ENCODE data around the gene ANK2. TPM values are rescaled to one million over a fixed set of nuclear protein-coding genes. Genes with fewer than 3 reads are reported as not detected.

ANK2 gene
- 14.7 TPM for polyA plus RNA-seq (2013, experiment 1 of 2; ENCODE audit: insufficient read length)
- polyA plus RNA-seq (2013, experiment 2 of 2; ENCODE audit: insufficient read length): 18.3 TPM

DNA sequence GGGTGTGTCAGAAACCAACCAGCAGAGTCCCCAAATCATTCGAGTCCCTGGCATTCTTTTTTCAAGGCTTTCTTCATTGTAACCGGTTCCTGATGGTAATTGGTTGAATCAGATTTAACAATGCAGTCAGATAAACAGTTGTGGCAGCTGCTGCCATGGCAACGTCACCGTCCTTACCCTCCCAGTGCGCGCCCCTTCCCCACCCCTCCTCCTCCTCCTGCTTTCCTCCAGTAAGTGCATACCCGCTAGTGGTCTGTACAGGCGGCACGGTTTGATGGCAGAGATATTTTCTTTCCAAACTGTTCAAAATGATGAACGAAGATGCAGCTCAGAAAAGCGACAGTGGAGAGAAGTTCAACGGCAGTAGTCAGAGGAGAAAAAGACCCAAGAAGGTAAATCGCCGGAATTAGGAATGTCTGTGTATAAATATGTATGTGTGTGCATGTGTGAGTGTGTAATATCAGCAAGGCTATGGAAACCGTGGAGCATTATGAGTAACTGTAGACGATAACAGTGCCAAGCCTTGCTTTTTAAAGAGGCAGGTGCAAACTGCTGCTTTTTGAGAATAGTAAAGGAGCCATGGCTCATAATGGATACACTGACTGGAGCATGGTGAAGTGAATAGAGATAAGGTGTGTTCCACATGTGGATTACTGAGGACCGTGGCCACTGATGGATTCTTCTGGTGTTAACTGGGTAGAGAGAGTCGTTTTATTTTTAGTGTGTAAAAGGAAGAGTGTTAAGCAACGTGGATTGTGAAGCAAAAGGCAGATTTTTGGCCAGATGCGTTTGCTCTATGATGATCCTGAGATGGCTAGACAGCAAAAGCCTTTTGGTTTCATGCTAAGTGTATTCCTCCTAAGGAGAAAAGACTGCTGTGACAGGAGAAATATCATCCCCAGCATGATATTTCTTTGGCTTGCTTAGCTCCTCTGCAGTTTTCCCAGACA is at the start of gene ANK2:
ANK2 (plus strand) TSS at position 233 of the 950 bp plus-strand sequence; CDS start at position 309, 76 bp downstream.
- DNase-seq: peak; percentile 4

DNA sequence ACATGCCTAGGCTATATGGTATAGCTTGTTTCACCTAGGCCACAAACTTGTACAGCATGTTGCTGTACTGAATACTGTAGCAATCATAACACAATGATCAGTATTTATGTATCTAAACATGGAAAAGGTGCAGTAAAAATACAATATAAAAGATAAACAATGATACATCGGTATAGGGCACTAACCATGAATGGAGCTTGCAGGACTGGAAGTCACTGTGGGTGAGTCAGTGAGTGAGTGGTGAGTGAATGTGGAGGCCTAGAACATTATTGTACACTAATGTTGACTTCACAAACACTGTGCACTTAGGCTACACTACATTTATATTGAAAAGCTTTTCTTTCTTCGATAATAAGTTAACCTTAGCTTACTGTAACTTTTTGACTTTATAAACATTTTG is 45.6 kb upstream of the ANK2 start:
- no peak for DNase-seq

DNA sequence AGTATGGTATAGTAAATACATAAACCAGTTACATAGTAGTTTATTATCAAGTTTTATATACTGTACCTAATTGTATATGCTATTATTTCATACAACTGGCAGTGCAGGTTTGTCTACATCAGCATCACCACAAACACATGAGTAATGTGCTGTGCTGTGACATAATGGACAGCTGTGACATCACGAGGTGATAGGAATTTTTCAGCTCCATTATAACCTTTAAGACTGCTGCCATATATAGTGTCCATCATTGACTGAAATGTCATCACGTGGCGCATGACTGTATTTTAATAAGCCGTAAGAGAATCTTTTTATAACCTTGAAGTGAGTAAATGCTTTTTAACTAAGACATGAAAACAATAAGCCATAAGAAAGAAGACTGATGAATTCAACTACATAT is 44.8 kb upstream of the ANK2 start:
- DNase-seq: no peak

DNA sequence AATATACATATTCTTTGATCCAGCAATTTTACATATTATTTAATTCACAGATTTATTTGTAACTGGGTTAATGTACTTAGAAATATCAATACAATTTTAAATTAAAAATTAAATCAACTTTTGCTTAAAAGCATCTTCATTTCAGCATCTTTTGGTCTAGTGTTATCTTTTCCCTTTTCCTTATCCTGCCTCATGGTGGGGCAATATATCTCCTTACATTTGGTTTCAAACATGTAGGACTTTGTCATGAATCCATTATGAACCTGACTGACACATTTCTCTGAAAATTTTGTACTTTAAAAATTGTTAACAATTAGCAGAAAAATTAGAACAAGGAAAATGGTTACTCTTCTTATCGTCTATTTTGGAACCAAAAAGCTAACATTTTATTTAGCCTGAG is 42.8 kb upstream of the ANK2 start:
- no peak for DNase-seq

DNA sequence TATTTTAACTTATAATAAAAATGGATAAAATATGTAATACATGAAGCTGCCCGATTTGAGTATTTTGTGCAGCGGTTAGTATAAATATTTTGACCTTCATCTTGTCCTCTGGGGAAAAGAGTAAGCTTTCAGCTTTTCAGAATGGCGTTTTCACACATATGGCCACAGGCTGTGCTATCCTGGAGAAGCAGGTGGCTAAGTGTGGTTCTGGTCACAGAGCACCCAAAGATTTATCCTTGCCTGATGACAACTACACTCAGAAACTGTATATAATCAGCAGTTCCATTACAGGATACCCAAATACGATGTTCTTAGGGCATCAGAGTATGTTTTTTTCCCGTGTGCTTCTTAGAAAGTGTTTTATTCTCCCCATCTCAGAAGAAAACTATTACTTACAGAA is 42.3 kb upstream of the ANK2 start:
- DNase-seq: no peak

DNA sequence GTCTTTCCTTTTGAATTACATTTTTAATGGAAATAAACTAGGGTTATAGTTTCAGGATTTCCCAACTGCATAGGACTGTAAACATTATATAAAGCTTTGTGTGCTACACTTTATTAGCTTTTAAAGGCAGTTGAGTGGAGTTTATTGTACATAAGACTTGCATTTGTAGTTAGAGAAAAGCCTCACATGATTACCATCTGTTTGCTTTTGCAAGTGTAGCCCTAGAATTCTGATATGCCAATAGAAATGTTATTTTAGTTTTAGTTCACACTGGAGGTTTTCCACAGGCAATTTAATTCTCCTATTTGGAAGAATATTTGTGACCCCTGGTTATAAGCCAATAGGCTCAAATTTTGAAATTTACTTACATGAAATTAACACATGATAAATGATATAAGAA is 41.3 kb upstream of the ANK2 start:
- no peak for DNase-seq

DNA sequence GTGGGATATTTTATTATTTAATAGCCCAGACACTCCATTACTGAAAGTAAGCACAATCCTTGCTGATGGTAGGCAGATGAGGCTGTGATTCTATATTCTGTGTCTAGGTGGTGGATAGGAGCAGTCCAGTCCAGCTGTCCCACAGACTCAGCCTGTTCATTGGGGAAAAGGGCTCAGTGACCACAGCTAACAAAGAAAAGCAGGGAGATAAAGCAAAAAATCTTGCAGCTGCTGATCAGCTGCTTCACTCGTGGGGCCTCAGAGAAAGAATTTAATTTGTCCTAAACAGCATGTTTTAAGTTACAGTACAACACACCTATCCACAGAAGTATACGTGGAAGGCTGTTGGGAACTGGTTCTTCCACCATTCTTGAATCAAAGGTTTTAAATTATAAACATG is 40.7 kb upstream of the ANK2 start:
- no peak for DNase-seq

DNA sequence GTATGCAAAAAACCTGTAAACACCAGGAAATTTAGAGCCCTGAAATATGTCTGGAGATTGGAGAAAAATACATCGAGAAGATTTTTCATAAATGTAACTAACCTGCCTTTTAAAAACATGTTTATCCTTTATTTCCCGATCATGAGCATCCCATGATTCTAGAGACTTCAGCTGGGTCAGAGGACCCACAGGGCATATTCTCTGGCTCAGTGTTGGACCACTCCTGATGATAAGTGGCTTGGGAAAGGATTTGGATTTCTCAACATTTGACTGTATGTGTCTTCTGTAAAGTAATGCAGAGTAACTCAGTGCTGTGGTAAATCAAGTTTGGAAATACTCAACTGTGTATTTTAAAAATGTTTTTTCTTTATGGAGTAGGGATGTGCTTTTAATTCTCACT is 40.0 kb upstream of the ANK2 start:
- DNase-seq: no peak

DNA sequence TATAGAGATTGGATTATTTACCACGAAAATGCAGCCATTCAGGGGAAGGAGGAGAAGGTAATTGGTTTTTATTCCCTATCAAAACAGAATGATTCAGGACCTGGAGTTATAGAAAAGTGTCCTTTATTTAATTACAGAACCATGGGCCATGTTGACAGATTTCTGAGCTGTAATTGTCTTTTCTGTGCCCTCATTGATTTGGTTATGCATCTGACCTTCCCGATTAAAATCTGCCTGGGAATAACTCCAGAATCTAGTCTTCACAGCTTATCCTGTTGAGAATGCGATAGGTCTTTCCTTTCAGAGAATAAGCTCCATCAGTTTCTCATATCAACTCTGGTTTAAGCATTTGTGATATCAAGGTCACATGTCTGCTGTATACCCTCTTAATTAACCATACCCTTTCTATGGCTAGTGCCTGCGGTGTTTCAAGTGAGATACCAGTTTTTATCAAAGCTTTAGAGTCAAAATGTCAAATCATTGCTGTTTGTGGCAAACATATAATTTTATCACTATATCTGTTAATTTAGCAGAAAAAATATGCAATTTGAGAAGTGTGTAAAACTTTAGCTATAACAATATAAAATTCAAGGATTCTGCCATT is 37.2 kb upstream of the ANK2 start:
- no peak for DNase-seq

DNA sequence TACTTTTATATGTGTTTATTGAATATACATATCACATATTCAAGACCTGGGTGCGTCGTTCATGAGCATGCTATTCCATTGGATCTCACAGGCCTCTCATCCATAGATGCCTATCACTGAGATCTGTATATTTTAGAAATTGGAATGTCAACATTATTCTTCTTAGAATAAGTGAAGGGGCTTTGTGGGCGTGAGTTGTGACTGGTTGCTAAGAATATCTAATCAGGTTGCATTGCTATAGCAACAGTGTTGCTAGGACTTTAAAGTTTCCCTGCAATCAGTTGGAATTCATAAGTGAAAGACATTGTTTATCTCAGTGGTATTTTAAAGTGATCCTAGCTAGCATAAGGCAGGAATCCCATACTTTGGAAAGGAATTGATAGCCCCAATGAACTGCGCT is 36.7 kb upstream of the ANK2 start:
- DNase-seq: no peak

DNA sequence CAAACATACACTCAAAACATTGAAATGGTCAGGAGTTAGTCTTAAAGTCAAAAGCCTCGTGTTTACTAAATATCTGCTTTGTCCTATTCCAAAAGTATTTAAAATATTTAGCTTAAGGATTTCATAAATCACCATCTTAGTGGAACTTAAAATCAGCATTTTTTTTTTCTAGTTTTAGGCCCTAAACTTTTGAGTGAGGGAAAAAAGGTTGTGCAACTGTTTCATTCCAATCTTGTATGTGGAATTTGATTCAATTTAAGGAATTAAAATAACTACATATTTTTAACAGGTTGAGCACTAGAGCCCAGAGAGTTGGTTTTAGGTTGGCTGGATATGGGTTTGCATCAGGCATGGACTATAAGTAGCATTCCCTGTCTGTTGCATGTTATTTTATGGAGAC is 35.7 kb upstream of the ANK2 start:
- peak; percentile 37 for DNase-seq

DNA sequence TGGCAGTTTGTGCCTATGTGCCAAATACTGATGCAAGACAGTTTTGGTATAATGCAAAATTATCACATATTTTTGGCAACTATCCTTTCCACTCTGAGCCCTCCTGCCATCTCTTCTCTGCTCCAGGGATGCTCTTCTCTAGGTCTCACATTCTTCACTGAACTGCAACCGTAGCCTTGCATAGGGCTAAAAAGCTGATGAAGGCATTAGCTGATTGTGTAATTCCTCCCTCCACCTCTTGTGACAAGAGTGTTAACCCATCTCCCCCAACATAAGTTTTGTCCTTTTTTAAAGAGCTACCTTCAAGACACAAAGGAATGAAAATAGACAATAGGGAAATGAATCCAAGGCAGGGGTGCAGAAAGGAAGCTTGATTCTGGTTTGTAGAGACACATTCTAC is 33.1 kb upstream of the ANK2 start:
- DNase-seq: no peak

DNA sequence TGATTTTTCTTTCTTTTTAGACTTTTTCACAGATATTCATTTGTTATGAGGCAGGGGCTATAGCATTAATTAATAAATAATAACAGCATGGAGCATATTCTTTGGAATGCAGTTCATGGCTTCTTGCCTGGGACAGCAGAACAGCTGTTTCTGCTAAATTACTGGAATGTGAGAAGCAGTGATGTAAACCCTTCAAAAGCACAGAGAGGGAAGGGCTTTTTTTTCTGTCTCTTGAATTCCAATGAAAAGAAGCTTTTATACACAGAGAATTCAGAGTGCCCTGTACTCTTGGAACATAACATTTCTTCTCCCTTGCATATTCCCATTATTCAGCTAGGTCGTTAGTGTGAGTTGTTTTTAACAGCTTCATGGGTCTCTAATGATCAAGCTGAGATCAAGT is 28.5 kb upstream of the ANK2 start:
- peak; percentile 74 for DNase-seq

DNA sequence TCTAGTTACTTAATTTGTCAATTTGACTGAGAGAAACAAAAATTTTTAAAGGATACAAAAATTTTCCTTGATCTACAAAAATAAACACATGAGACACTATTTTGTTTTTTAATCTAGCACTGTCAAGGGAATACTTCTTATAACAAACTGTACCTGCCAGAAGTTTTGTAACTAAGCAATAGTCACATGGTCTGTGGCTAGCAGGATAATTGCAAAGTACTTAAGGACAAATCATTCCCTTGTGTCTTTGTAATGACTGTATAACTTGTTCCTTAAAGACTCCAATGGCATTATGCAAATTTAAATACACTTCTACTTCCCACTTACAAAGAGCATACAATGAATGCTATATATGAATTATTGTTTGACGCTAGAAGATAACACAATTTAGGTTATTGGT is 25.1 kb upstream of the ANK2 start:
- DNase-seq: no peak

DNA sequence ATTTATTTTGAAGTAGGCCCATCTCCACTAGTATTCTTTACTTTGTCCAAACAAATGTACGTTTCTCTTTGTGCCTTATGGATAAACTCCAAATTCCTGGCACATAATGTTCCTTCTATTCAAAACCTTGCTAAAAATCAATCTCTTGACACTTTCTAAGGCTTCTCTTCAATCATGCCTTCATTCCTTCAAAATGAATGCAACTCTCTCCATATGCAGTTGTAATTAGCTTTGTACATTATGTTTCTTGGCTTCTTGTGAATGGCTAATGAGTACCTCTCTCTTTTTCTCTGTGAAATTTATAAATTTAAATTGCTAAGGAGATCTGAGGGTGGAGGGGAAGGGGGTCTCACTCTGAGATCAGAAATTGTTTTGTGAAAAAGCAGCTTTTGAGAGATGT is 24.0 kb upstream of the ANK2 start:
- no peak for DNase-seq

DNA sequence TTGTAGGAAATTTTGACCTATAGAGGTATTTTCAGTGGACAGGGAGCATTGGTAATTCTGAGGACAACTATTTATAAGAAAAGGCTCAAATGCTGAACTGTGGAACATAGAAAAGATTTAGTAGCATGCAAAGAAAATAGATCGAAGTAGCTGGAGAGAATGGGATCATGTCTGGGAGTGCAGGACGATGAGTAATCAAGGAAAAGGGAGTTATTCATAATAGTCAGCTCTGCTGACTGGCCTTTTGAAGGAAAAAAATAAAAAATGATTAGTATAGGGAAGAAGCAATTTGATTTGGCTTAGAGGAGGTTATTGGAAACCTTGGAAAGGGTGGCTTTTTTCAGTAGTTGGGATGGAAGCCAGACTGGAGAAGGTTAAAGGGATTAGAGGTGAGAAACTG is 22.9 kb upstream of the ANK2 start:
- peak; percentile 63 for DNase-seq

DNA sequence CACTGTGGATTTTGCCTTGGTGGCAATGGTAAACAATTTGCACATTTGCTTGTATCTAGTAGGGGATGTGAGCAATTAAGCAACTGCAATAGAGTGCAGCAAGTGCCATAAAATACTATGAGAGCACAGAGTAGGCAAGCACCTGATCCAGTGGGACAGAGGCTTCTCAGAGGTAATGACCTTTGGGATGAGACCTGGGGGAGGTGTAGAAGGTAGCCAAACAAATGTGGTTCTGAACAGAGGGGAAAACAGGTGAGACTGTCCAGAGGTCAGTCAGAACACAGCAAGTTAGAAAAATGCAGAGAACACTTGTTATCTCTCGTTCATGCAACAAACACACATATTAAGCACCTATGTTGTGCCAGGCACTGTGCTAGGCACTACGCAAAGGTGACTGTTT is 21.4 kb upstream of the ANK2 start:
- no peak for DNase-seq

DNA sequence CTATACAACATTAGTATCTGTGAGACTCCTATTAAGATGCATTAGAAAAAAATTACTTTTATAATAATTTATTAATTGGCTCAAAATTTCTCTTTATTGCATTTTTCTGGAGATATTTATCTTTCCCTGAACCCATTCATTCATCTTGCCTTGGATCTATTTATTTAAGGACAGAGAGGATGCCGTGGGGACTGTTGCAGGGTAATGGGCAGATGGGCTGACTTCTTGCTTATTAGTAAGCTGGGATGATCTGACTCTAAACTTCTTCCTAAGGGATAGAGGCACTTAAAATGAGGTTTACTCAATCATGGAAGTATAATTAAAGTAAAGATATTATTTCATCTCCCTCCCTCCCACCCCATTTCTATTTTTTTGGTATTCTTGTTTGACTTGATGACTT is 18.2 kb upstream of the ANK2 start:
- DNase-seq: no peak

DNA sequence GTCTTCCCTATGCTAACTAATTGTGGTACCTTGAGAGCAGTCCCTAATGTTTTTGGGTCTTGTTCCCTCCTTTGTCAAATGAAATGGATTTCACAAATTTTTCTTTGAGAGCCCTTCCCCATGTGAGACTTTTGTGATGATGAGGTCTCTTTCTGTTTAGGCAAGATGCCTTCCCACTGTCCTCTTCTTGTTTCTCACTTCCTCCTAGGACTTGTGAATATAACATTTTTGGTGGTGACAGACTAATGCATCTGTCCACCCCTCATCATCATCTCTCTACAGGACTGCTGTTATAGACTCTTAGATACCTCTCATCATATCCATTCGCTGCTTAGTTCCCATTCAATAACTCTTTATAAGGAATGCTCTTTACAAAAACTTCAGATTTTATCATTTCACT is 8.7 kb upstream of the ANK2 start:
- DNase-seq: no peak

DNA sequence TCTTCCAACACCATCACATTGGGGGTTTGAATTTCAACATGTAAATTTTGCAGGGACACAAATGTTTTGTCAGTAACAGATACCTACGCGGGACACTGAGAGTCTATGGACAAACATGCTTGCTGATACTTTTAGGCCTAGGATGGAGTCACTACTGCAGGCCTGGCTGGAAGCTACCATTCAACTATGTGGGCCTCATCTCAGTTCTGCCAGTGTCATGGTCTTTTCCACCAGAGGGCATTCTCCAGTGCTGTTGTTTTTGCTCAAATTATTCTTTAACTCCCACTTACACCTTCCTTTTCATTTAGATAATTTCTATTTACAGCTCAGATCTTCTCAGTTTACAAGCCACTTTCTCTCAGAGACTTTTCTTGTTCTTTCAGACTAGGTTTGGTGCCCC is 7.0 kb upstream of the ANK2 start:
- no peak for DNase-seq

DNA sequence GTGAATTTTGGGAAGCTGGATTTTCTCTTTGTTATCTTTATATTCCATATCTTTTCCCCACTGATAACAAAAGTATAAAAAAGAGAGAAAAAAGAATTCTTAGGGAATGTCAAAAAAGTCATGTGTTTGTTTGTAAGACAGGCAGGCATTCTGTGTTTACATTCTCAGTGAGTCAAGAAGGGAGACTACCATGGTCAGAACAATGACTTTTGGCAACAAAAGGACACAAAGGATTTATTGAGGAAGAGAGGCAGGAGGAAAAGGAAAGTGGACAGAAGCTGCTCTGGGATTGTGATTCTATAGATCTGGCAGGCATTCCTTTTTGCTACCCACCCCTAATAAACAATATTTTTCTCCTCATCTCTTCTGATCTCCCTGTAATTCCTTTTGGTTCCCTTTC is 5.9 kb upstream of the ANK2 start:
- DNase-seq: no peak

DNA sequence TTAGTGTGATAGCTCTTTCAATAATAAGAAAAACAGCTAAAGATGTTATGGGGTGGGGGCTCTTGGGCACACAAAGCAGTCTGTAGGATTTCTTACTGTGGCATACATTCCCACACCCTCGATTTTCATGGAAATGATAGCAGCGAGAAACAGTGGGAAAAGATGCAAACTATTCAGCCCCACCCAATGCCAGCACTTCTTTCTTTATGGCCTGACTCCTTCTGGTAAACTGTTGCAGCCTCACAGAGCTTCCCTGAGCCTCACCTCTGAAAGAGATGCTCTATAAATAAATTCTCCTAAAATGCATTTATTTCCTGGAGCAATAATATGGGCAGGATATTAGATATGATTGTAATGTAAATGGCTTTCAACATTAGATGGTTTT is 910 bp downstream of the ANK2 start:
- no peak for DNase-seq

DNA sequence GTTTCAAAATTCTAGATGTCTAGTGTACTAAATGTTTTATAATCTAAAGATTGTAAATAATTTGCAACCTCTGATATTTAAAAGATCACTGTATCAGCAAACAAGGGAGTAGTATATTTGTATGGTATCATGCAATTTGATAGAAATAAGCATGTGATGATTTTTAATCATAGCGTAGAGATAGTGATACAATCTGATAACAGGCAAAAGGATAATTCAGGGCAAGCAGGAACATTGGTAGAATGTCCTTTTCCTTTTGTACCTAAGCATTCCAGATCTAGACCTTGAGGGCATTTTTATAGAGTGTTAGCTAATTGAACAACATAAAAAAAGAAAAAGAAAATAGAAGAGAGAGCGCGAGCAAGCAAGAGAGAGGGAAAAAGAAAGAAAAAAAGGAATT is 1.4 kb downstream of the ANK2 start:
- DNase-seq: no peak

DNA sequence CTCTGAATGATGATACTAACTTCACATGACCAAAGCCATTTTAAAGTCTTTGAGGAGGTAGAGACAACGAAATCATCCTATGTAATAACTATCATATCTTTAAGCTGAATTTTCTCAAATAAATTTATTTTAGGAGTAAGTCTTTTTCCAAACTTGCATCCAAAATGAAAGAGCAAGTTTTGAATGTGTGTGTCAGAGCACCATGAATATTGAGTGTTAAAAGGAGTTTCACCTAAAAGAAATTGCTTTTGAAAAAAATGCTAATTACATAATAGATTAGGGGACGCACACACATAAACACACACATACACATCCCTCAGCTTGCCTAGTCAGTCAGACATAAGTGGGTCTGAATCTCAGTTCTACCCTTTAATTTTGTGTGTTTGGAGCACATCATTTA is 1.9 kb downstream of the ANK2 start:
- DNase-seq: no peak

All from fibroblast of skin of scalp (primary cell).